HCT116 (cell line): ENCODE results near the gene GPR108.

ENCODE experiments used
- EZH2 ChIP-seq: fragments of 200-600 bp; sonication (generic); IDR thresholded peaks from 2 replicates; pipeline ENCODE4 v1.6.1; 2017; ENCODE audit warnings: antibody characterized with exemption, mixed run types
- RAD21 ChIP-seq: IDR thresholded peaks from 2 replicates; pipeline ENCODE4 v1.6.1; 2012; ENCODE audit warnings: low read depth, mild to moderate bottlenecking
- REST ChIP-seq: IDR thresholded peaks from 2 replicates; pipeline ENCODE4 v1.6.1; 2012; ENCODE audit warnings: low read depth
- ZFX ChIP-seq: fragments of 450-650 bp; IDR thresholded peaks from 2 replicates; pipeline ENCODE4 v1.6.1; 2017

GRCh38 chr19:6751189-6751588 lies 13.8 kb upstream of the GPR108 start:
- TF ChIP-seq ZFX (no peak), EZH2 (no peak), RAD21 (no peak), REST (no peak)
